Thymus (tissue), 11 donors: ENCODE results near the gene BMP2K. TPM values are rescaled to one million over a fixed set of nuclear protein-coding genes. Genes with fewer than 3 reads are reported as not detected.
"Not testable (repeated sequence)": the region's sequence is repeated elsewhere in the genome, so short reads cannot be mapped to it uniquely, and the experiment has no call there.

Source experiments
- DNase-seq, 9 donors: peaks; one replicate each; pipeline ENCODE4 v3.0.0-alpha.2; 2013; ENCODE audit warnings: low spot score in 9 of 9, low read depth in 6 of 9, missing footprints in 1 of 9
- H3K27ac ChIP-seq, 2 donors: one replicate each; pipeline ENCODE4 v1.5.1; 2013; ENCODE audit warnings: control low read depth in 1 of 2, low read depth in 1 of 2, low read length in 1 of 2, mild to moderate bottlenecking in 1 of 2, moderate library complexity in 1 of 2
- H3K27me3 ChIP-seq, 2 donors: one replicate each; pipeline ENCODE4 v1.5.1; 2013; ENCODE audit warnings: low read length in 1 of 2; ENCODE audit not compliant: control insufficient read depth in 2 of 2, insufficient read depth in 1 of 2
- H3K36me3 ChIP-seq, 2 donors: one replicate each; pipeline ENCODE4 v1.5.1; 2013; ENCODE audit warnings: low read length in 1 of 2, mild to moderate bottlenecking in 1 of 2, moderate library complexity in 1 of 2; ENCODE audit not compliant: control insufficient read depth in 2 of 2, insufficient read depth in 2 of 2
- H3K4me1 ChIP-seq, 2 donors: one replicate each; pipeline ENCODE4 v1.5.1; 2013; ENCODE audit warnings: low read length in 2 of 2; ENCODE audit not compliant: control insufficient read depth in 2 of 2, insufficient read depth in 2 of 2
- H3K4me3 ChIP-seq, 2 donors: one replicate each; pipeline ENCODE4 v1.5.1; 2013; ENCODE audit warnings: low read length in 2 of 2, control low read depth in 1 of 2, mild to moderate bottlenecking in 1 of 2
- H3K9me3 ChIP-seq, 2 donors: one replicate each; pipeline ENCODE4 v1.5.1; 2013; ENCODE audit warnings: low read length in 1 of 2, mild to moderate bottlenecking in 1 of 2; ENCODE audit not compliant: control insufficient read depth in 2 of 2, insufficient read depth in 1 of 2
- WGBS: extraction: QIAGEN DNeasy Blood & Tissue Kit; methylation state at CpG from one replicate; pipeline ENCODE4 v1.1.7; 2013; 5-methylcytosine and 5-hydroxymethylcytosine counted together
- polyA plus RNA-seq: library from polyadenylated mRNA; stranded (reverse); fragments of 200-250 nt; gene quantifications from one replicate; pipeline ENCODE4 v1.2.3, GENCODE V29; 2013
- total RNA-seq: library from RNA; stranded (reverse); fragments of 120-200 nt; gene quantifications from one replicate; pipeline ENCODE4 v1.2.4, GENCODE V29; 2013
- donor health status: healthy.

BMP2K gene
- total and polyA plus RNA-seq, 2 donors = 34.3 to 36.5 TPM

DNA sequence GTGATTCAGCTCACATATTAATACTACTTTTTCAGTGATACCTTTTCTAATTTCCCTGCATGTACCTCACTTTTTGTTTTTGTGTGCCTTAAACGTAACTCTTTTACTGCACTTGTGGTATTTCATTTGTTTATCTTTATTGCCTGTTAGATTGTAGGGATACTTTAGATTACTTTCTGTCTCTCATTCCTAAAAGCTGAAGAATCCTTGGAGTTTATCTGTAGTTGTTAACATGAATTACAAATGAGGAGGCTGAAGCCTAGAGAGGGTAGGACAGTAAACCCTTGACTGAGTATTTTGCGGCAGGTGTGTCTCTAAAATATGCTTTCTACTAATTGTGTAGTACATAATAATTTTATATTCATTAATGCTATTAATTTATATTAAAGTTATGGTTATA, 34.9 kb downstream of the BMP2K start:
- H3K4me3 ChIP-seq = no peak overlapping the region
- H3K27me3 ChIP-seq = no peaks in the 10 kb centered on the region
- no peak for DNase-seq
- H3K4me1 ChIP-seq = no peaks in the 10 kb centered on the region
- no peaks in the 10 kb centered on the region for H3K36me3 ChIP-seq
- H3K9me3 ChIP-seq = peaks cover 0 to 3% of the 10 kb centered on the region in 2 donors
- WGBS = 98% methylated on average over 2 of the region's 2 CpGs
- H3K27ac ChIP-seq = no peak overlapping the region

DNA sequence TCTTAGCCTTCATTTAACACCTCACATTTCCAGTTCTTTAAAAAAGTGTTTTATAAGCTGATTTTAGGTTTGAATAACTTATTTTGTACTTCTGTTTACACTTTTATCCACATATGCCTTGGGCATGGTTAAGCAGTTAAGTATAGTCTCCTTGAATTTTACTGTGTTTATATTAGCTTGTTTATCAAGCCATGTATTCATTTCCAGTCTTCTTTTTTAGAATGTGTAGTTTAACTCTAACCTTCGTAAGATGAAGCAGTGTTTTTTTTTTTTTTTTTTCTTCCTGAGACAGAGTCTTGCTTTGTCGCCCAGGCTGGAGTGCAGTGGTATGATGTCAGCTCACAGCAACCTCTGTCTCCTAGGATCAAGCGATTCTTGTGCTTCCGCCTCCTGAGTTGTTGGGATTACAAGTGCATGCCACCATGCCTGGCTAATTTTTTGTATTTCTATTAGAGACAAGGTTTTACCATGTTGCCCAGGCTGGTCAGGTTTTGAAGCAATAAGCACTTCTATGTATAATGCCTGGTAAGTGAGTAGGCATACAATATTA, 42.5 kb downstream of the BMP2K start:
- H3K4me3 ChIP-seq = no peak overlapping the region
- H3K36me3 ChIP-seq = no peaks in the 10 kb centered on the region
- H3K4me1 ChIP-seq = peaks cover 5 to 6% of the 10 kb centered on the region in 2 donors
- no peak overlapping the region for H3K27ac ChIP-seq
- no peak for DNase-seq
- no peaks in the 10 kb centered on the region for H3K9me3 ChIP-seq
- H3K27me3 ChIP-seq = no peaks in the 10 kb centered on the region
- WGBS = 98% methylated on average over 4 of the region's 4 CpGs

DNA sequence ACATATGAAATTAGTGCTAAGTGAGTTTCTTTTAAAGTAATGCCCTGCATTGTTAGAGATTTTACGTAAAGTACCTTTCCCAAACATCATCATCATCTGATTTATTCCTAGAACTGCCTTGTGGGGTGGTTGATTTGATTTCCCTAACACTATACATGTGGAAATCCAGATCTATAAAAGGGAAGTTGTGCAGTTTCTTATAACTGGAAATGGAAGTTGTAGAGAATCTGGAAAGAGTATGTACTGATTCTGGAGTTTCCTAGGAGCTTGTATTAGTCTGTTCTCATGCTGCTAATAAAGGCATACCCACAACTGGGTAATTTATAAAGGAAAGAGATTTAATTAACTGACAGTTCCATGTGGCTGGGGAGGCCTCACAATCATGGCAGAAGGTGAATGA, 47.9 kb downstream of the BMP2K start:
- Histone ChIP-seq H3K4me3 (no peak overlapping the region), H3K27me3 (no peaks in the 10 kb centered on the region), H3K4me1 (peaks cover 5 to 6% of the 10 kb centered on the region in 2 donors), H3K9me3 (no peaks in the 10 kb centered on the region), H3K36me3 (peaks cover 13 to 27% of the 10 kb centered on the region in 2 donors), H3K27ac (no peak overlapping the region)
- 99% methylated on average over 1 of the region's 1 CpG for WGBS
- DNase-seq = no peak

DNA sequence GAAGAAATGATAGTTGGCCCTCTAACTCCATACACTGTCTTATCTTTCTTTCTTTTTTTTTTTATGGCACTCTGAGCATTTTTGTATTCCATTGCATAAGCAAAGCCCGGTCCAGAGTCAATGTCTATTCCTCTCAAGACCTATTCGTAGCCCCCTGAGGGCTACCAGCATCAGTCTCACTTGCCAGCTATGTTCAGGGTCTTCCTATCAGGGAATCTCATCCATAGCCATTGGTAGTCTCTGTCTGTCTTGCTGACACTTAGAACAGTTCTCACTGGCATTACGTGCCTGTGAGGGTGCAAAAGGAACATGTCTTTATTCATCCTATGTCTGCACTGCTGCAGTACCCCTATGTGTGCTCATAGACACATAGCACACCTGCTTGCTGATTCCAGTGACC, 51.0 kb downstream of the BMP2K start:
- Histone ChIP-seq H3K27ac (no peak overlapping the region), H3K36me3 (peaks cover 17 to 31% of the 10 kb centered on the region in 2 donors), H3K4me3 (no peak overlapping the region), H3K4me1 (no peaks in the 10 kb centered on the region), H3K9me3 (no peaks in the 10 kb centered on the region), H3K27me3 (no peaks in the 10 kb centered on the region)
- DNase-seq = no peak
- WGBS = 95% methylated on average over 3 of the region's 3 CpGs

DNA sequence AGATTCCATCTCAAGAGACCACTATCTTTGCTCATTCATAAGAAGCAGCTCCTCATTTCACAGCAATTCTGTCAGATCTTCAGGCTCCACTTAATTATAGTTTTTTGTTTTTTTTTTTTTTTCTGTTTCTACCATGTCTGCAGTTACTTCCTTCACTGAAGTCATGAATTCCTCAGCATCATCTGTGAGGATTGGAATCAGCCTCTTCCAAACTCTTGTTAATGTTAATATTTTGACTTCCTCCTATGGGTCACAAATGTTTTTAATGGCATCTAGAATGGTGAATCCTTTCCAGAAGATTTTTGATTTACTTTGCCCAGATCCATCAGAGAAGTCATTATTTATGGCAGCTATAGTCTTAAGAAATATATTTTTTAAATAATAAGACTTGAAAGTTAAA, 53.1 kb downstream of the BMP2K start:
- Histone ChIP-seq H3K9me3 (no peaks in the 10 kb centered on the region), H3K27me3 (no peaks in the 10 kb centered on the region), H3K4me1 (no peaks in the 10 kb centered on the region), H3K27ac (no peak overlapping the region), H3K4me3 (no peak overlapping the region), H3K36me3 (peaks cover 18 to 31% of the 10 kb centered on the region in 2 donors)
- DNase-seq = no peak

DNA sequence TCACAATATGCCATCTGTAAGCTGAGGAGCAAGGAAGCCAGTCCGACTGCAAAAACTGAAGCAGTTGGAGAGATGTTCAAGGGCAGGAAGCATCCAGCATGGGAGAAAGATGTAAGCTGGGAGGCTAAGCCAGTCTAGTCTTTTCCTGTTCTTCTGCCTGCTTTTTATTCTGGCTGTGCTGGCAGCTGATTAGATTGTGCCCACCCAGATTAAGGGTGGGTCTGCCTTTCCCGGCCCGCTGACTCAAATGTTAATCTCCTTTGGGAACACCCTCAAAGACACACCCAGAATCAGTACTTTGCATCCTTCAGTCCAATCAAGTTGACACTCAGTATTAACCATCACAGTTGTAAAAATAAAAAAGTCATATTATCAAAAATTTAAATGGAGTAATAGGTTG, 63.5 kb downstream of the BMP2K start:
- H3K36me3 ChIP-seq = not testable (repeated sequence)

DNA sequence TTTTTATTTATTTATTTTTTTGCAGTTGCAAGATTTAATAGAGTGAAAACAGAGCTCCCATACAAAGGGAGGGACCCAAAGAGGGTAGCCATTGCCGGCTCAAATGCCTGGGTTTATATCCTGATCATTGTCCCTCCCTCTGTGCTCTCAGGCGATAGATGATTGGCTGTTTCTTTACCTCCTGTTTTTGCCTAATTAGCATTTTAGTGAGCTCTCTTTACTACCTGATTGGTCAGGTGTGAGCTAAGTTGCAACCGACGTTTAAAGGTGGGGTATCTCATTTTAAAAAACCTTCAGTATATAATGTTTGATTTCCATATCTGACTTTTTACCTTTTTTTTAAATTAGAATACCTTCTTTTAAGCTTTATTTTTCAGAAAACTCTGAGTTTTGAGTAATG, 64.1 kb downstream of the BMP2K start:
- H3K4me1 ChIP-seq, H3K27ac ChIP-seq, H3K27me3 ChIP-seq, H3K9me3 ChIP-seq, DNase-seq, H3K4me3 ChIP-seq, H3K36me3 ChIP-seq: not testable (repeated sequence)
- 98% methylated on average over 4 of the region's 4 CpGs for WGBS

More for the DNA sequence above, 63.5 kb downstream of the BMP2K start:
- DNase-seq, H3K9me3 ChIP-seq, H3K27ac ChIP-seq, H3K4me3 ChIP-seq, H3K27me3 ChIP-seq, H3K4me1 ChIP-seq: not testable (repeated sequence)
- WGBS = 96% methylated on average over 3 of the region's 3 CpGs

DNA sequence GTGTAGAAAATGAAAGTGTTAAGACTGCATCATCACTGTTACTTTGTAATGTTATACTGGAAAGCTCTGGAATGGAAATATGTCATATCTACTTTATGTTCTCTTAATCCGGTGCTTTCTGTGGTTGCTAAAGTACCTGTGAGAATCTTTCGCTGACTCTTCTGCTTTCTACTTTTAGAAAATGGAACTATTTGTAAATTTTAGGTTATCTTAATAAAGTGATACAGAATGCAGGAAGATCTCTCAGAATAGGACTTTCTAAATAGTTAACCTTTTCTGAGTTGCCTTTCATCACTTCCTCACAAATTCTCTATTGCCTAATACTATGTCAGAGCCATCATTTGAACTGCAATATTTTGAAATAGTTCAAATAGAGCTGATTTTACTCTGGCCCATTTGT, 69.3 kb downstream of the BMP2K start:
- no peaks in the 10 kb centered on the region for H3K27me3 ChIP-seq
- peak in 1 of 9 donors; percentile 7 for DNase-seq
- no peaks in the 10 kb centered on the region for H3K4me1 ChIP-seq
- 64% methylated on average over 2 of the region's 2 CpGs for WGBS
- no peak overlapping the region for H3K4me3 ChIP-seq
- no peaks in the 10 kb centered on the region for H3K9me3 ChIP-seq
- no peak overlapping the region for H3K27ac ChIP-seq
- peaks cover 0 to 3% of the 10 kb centered on the region in 2 donors for H3K36me3 ChIP-seq

DNA sequence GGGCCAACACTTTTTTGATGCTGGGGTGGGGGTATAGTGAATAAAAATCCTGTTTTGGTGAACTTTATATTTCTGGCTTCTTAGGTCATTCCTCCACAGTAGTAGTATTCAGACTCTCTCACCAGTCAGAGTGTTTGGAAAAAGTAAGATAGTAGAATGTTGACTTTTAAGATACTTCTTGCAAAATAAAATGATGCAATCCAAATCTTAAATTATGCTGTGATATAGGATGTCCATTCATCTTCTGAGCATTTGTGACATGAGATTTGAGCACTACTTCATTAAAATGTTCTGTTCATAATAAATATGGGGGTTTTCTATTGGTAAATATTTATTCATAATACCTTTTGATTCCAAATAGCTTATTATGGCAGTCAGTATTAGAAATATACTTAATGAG, 70.1 kb downstream of the BMP2K start:
- no peak overlapping the region for H3K4me3 ChIP-seq
- DNase-seq = no peak
- no peaks in the 10 kb centered on the region for H3K4me1 ChIP-seq
- H3K36me3 ChIP-seq = peaks cover 0 to 3% of the 10 kb centered on the region in 2 donors
- no peaks in the 10 kb centered on the region for H3K9me3 ChIP-seq
- H3K27me3 ChIP-seq = no peaks in the 10 kb centered on the region
- H3K27ac ChIP-seq = no peak overlapping the region

DNA sequence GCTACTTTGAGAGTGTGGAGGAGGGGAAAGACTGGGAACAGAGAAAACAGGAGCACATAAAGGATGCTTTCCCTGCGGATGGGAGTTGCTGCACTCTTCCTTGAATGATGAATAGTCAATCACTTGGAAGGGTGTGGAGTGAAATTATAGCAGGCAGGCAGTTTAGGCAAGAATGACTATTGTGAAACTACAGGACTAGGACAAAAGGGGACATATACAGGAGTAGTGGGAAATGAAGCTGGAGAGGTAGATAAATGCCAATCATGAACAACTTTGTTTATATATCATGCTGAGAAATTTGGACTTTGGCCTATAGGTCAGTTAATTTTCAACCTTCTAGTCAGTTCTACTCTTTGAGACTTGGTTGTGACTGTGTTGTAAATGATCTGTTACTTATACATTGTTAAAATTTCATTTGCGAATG, 86.2 kb downstream of the BMP2K start:
- H3K36me3 ChIP-seq = peaks cover 4 to 17% of the 10 kb centered on the region in 2 donors
- H3K27me3 ChIP-seq = no peaks in the 10 kb centered on the region
- 96% methylated on average over 2 of the region's 2 CpGs for WGBS
- H3K4me3 ChIP-seq = no peak overlapping the region
- H3K27ac ChIP-seq = no peak overlapping the region
- no peak for DNase-seq
- no peaks in the 10 kb centered on the region for H3K4me1 ChIP-seq
- no peaks in the 10 kb centered on the region for H3K9me3 ChIP-seq
